Activated T-helper 2 cell treated with anti-CD3 and anti-CD28 coated beads, Interferon-gamma antibody, Interleukin-2, Interleukin-4, amounts not matched to agents 10 μg/mL and 5 μg/mL and 100 μg/mL, durations not matched to agents 14 hours and 24 hours and 36 hours (primary cell): Measurements from ENCODE around the gene CCR7. TPM values are rescaled to one million over a fixed set of nuclear protein-coding genes. Genes with fewer than 3 reads are reported as not detected.

Source experiments
- DNase-seq: peaks from one replicate; pipeline ENCODE4 v3.0.0; 2021; ENCODE audit warnings: low spot score
- H3K27ac Mint-ChIP-seq: one replicate; pipeline ENCODE4 v1.8.0; 2021; ENCODE audit warnings: mixed read lengths
- H3K27me3 Mint-ChIP-seq: one replicate; pipeline ENCODE4 v1.8.0; 2021; ENCODE audit warnings: low read depth, mixed read lengths
- H3K36me3 Mint-ChIP-seq: one replicate; pipeline ENCODE4 v1.8.0; 2021; ENCODE audit warnings: low read depth, mixed read lengths
- H3K4me1 Mint-ChIP-seq: one replicate; pipeline ENCODE4 v1.8.0; 2021; ENCODE audit warnings: low read depth, mixed read lengths
- H3K4me3 Mint-ChIP-seq: one replicate; pipeline ENCODE4 v1.8.0; 2021; ENCODE audit warnings: low read depth, mild to moderate bottlenecking, moderate library complexity, mixed read lengths
- H3K9me3 Mint-ChIP-seq: one replicate; pipeline ENCODE4 v1.8.0; 2021; ENCODE audit warnings: mixed read lengths
- intact Hi-C: fragments of 100-400 bp; cut with micrococcal nuclease; formaldehyde crosslinking; loops from one replicate; pipeline ENCODE4 v1.15.1; 2023
- total RNA-seq: library from RNA; stranded (reverse); gene quantifications from 2 replicates; pipeline ENCODE4 v1.2.3, GENCODE V29; 2022

Gene CCR7
- total RNA-seq, 1 donor from 2014 or later, result 367 TPM

DNA sequence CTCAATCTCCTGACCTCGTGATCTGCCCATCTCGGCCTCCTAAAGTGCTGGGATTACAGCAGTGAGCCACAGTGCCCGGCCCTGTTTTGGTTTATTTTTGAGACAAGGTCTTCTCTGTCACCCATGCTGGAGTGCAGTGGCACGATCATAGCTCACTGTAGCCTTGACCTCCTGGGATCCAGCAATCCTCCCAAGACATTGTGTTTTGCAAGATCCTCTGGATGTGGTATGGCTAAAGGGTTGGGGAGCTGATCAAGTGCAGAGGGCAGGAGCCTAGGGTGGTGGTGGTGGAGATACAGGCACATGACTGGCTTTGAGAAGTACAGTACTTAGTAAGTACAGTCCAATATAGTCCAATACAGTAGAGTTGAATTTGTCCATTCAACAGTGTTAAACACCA lies 47.3 kb downstream of the CCR7 start:
- Mint-ChIP-seq H3K4me1 (peaks cover 70% of the 10 kb centered on the region), H3K36me3 (peaks cover 28% of the 10 kb centered on the region), H3K4me3 (peak overlapping the region; percentile 55), H3K9me3 (peaks cover 6% of the 10 kb centered on the region), H3K27me3 (no peaks in the 10 kb centered on the region), H3K27ac (peak overlapping the region; percentile 64)
- intact Hi-C loops, result loop anchor here (5.0 kb wide), 1 partner anchor 101 kb away; the partner anchor contains the start of gene TOP2A
- no peak for DNase-seq

DNA sequence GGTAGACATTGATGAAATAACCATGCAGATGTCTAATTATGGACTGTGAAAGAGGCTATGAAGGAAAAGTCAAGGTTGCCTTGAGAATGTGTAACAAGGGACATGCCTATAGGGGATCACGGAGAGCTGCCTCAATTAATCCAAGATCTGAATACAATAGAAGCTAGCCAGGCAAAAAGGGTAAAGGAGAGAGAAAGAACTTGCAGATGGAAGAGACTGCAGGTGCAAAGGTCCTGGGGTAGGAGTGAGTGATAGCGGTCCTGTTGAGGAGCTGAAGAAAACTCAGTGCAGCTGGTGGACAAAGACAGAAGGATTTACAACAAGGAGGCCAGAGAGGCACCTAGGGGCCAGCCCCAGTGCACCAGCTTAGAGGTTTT lies 48.0 kb downstream of the CCR7 start:
- DNase-seq, result no peak
- H3K36me3 Mint-ChIP-seq, result peaks cover 21% of the 10 kb centered on the region
- H3K4me3 Mint-ChIP-seq, result peak overlapping the region; percentile 74
- H3K9me3 Mint-ChIP-seq, result peaks cover 4% of the 10 kb centered on the region
- intact Hi-C loops, result loop anchor here (5.0 kb wide), 1 partner anchor 100 kb away; the partner anchor contains the start of gene TOP2A
- peaks cover 66% of the 10 kb centered on the region for H3K4me1 Mint-ChIP-seq
- H3K27me3 Mint-ChIP-seq, result no peaks in the 10 kb centered on the region
- H3K27ac Mint-ChIP-seq, result peak overlapping the region; percentile 88

DNA sequence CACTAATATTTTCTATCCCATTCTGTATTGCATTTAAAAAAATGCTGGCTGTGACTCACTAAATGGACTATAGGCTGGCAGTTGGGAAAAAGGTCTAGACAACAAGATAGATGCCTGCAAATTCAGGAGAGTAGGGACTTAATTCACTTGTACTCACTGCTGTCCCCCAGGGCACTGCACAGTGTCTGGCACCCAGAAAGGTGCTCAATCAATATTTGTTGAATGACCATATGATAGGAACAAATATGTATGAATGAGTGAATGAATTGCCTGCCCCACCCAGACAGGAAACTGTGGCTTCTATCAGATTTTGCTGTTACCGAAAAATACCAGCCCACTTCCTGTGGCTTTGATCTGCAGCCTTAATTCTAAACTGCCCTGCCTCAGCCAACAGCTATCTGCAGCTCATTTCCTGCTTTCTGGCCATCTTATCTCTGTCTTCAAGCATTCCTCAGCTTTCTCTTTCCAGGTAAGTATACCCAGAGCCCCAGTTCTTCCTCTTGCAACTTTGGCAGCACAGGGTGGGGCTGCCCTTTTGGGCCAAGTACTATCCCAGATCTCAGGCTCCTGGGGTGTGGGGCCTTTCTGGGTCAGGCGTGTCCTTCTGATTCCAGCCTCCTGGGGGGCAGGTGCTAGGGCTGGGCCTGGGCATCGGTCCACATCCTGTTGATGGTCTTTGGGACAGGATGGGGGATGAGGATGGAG lies 48.5 kb downstream of the CCR7 start:
- H3K27ac Mint-ChIP-seq, result peak overlapping the region; percentile 88
- peak overlapping the region; percentile 74 for H3K4me3 Mint-ChIP-seq
- no peaks in the 10 kb centered on the region for H3K27me3 Mint-ChIP-seq
- peaks cover 61% of the 10 kb centered on the region for H3K4me1 Mint-ChIP-seq
- no peaks in the 10 kb centered on the region for H3K9me3 Mint-ChIP-seq
- peak; percentile 77 for DNase-seq
- H3K36me3 Mint-ChIP-seq, result peaks cover 15% of the 10 kb centered on the region
- intact Hi-C loops, result loop anchor here (1.0 to 5.0 kb wide), 3 partner anchors 15 to 99 kb away; partner anchors contain the start of gene TOP2A

DNA sequence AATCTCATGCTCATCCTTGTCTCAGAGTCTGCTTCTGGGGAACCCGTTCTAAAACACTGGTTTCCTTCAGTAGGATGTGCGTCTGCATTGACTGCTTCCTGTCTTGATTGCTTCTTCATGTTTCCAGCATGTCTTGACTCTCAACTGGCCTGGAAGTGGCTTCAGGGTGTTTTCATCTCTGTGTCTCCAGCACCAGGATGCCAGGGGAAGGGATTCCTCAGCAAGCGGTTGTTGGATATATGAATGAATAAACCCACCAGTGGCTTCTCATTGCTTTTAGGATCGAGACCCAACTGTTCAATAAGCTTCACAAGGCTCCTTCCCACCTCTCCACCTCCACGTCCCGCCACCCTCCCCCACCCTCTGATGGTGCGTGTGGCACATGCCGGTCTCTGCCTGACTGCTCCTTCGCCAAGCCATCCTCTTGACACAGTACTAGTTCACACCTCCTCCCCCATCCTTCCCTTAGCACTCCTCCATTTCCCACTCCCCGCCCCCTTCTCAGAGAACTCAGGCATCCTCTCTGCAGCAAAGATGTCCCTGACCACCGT lies 49.7 kb downstream of the CCR7 start:
- Mint-ChIP-seq H3K27ac (peak overlapping the region; percentile 88), H3K9me3 (no peaks in the 10 kb centered on the region)

DNA sequence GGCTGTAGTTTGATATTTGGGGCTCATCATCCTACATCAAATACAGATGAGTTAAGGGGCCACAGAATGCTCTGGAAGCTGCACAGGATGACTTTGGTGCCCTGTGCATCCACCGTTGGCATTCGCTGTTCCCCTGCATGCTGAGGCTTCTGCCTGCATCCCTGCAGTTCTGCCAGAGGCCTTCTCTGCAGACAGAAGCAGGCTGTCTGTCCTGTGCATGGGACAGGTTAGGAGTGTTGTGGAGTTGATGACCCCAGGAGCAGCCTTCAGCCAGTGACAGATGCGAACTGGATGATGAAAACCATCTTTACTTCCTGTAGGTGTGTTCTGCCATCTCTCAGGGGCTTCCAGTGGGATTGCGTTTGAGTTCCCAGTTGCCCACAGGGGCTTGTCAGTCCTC lies 50.3 kb downstream of the CCR7 start:
- H3K9me3 Mint-ChIP-seq, result no peaks in the 10 kb centered on the region
- peaks cover 7% of the 10 kb centered on the region for H3K36me3 Mint-ChIP-seq
- H3K27ac Mint-ChIP-seq, result no peak overlapping the region
- no peak overlapping the region for H3K4me3 Mint-ChIP-seq
- no peak for DNase-seq
- no peaks in the 10 kb centered on the region for H3K27me3 Mint-ChIP-seq
- peaks cover 54% of the 10 kb centered on the region for H3K4me1 Mint-ChIP-seq
- intact Hi-C loops, result loop anchor here (5.0 kb wide), 1 partner anchor 98 kb away; the partner anchor contains the start of gene TOP2A

More for the DNA sequence above, 49.7 kb downstream of the CCR7 start:
- DNase-seq, result no peak
- no peaks in the 10 kb centered on the region for H3K27me3 Mint-ChIP-seq
- H3K4me3 Mint-ChIP-seq, result no peak overlapping the region
- intact Hi-C loops, result loop anchor here (1.0 to 5.0 kb wide), 3 partner anchors 16 to 98 kb away; partner anchors contain the start of gene TOP2A
- peaks cover 54% of the 10 kb centered on the region for H3K4me1 Mint-ChIP-seq
- peaks cover 7% of the 10 kb centered on the region for H3K36me3 Mint-ChIP-seq

DNA sequence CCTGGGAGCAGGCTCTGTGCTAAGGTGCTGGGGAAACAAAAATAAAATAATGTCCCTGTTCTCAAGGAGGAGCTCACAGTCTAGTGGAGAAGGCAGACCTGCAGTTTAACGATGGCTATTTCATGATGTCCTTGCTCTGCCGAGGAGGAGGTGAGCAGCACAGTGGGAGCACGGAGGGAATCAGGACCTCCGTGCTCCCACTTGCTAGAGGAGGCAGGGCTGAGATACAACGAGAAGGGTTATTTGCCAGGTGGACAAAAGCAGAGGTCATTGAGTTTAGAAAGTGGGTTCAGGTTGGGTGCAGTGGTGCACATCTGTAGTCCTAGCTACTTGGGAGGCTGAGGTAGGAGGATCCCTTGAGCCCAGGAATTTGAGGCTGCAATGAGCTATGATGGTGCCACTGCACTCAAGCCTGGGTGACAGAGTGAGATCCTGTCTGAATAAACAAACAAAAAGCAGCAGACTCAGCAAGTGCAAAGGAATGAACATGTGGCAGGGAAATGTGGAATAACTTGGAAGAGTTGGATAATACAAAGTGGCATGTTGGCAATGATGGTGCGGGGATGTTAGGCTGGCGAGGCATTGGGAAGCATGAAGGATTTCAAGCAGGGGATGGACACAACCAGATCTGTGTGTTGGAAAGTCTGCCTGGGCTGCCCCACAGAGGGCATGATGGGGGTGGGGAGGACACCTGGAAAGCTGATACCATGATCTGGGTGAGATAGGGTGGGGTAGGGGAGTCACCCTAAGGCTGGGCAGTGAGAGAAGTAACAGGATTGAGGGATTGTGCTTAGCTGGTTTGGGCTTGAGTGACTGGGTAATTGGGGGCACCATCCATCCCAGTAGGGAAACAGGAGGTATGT lies 51.0 kb downstream of the CCR7 start:
- Mint-ChIP-seq H3K4me3 (no peak overlapping the region), H3K36me3 (peaks cover 7% of the 10 kb centered on the region), H3K4me1 (peaks cover 51% of the 10 kb centered on the region), H3K27me3 (no peaks in the 10 kb centered on the region), H3K9me3 (no peaks in the 10 kb centered on the region), H3K27ac (peak overlapping the region; percentile 3)
- intact Hi-C loops, result no loop called here
- no peak for DNase-seq

DNA sequence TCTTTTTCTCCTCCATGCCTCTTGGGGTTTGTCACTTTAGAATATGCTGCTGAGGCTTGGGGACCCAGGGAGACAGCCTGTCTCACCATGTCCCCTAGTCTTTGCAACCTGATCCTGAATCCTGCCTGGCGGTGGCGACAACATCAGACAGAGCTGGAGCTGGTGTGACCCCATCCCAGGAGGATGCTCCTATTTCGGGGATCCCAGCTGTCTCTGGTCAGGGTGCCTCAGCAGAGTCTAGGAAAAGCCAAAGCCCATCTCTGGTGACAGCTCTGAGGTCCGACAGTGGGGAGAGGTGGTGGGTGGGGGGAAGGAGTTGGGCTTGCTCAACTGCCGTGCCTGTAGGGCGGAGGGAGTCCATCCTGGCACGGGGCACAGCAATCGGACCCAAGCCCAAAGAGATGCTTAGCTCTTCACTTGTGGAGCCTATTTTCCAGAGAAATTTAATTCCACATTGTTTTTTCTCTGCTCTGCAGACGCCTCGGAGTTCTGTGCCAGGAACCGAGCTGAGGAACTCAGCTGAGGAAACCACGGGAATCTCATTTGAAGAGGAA lies 53.5 kb downstream of the CCR7 start:
- Mint-ChIP-seq H3K9me3 (no peaks in the 10 kb centered on the region), H3K36me3 (peaks cover 4% of the 10 kb centered on the region), H3K27me3 (no peaks in the 10 kb centered on the region), H3K27ac (no peak overlapping the region), H3K4me3 (no peak overlapping the region), H3K4me1 (peaks cover 33% of the 10 kb centered on the region)
- DNase-seq, result no peak
- intact Hi-C loops, result no loop called here

DNA sequence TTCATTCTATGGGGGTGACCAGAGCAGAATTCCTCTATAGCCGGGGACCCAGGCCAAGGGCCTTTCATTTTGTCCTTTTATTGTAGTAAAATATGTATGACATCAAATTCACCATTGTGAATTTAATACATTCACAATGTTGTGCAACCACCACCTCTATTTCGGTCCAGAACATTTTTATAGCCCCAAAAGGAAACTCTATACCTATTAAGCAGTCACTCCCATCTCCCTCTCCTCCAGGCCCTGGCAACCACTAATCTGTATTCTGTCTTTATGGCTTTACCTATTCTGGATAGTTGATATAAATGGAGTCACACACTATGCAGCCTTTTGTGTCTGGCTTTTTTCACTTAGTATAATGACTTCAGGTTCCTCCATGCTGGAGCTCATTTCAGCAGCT lies 54.1 kb downstream of the CCR7 start:
- DNase-seq, result no peak
- Mint-ChIP-seq H3K36me3 (peaks cover 4% of the 10 kb centered on the region), H3K4me1 (peaks cover 29% of the 10 kb centered on the region), H3K9me3 (no peaks in the 10 kb centered on the region), H3K27me3 (no peaks in the 10 kb centered on the region), H3K27ac (no peak overlapping the region), H3K4me3 (no peak overlapping the region)
- intact Hi-C loops, result no loop called here

DNA sequence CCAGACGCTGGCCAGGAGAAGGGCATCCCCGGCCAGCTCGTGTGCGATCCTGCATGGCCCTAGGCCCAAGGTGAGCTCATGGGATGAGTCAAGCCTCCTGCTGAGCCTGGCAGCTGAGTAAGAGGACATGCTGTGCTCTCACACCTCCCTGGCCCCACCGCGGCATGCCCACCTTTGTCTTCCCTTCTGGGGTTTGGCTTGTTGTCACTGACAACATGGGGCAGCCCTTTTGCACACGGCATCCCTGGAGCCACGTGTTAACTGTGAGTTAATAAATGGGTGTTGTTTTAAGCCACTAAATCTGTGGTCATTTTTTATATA lies 55.0 kb downstream of the CCR7 start:
- Mint-ChIP-seq H3K36me3 (peaks cover 4% of the 10 kb centered on the region), H3K27me3 (no peaks in the 10 kb centered on the region), H3K4me1 (peaks cover 24% of the 10 kb centered on the region), H3K9me3 (no peaks in the 10 kb centered on the region), H3K4me3 (no peak overlapping the region), H3K27ac (no peak overlapping the region)
- no peak for DNase-seq
- intact Hi-C loops, result no loop called here

DNA sequence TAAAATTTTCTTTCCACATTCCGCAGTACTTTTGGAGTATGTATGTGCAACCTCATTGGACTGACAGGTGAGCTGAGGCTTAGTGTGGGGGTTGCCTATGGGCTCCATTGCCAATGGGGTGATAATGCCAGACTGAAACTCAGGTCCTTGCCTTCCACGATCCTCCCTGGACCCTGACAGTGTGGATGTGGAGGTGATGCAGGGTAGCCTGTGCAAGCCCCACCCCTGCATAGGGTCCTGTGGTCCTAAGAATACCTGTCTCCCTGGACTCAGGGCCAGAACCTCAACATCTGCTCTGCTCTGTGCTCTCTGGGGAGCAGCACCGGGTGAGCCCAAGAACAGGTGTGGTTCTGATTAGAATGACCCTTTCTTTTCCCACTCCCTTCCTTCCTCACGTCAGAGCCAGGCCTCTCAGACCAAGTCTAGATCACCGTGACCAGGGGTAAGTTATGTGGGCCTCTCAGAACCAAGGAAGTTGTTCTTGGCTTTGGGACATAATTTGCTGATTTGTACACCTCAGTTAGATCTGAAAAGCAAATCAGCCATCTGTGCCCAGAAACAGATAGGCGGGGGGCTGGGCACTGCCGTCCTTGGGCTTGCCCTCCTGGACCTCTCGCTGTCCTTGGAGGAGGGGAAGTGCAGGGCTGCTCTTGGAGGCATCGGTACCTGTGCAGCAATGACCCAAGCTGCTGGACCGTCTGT lies 55.5 kb downstream of the CCR7 start:
- intact Hi-C loops, result no loop called here
- peaks cover 4% of the 10 kb centered on the region for H3K36me3 Mint-ChIP-seq
- H3K4me3 Mint-ChIP-seq, result no peak overlapping the region
- H3K27ac Mint-ChIP-seq, result no peak overlapping the region
- H3K9me3 Mint-ChIP-seq, result no peaks in the 10 kb centered on the region
- no peaks in the 10 kb centered on the region for H3K27me3 Mint-ChIP-seq
- DNase-seq, result no peak
- peaks cover 23% of the 10 kb centered on the region for H3K4me1 Mint-ChIP-seq

DNA sequence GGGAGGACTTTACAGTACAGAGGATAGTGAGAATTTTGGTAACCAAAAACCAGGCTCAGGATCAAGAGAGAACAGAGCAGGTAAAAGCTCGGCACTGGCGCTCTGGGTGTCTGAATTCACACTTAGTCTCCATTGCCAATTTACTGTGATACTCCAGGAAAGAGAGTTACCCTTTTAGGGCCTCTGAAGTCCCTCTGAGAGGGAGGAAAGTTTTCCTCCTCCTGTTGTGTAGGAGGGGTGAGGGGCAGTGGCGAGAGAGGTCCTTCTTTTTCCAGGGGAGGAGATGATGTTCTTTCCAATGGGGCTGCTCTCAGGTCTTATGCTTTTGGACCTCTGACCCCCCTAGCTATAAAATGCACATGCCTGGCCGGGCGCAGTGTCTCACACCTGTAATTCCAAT lies 58.5 kb downstream of the CCR7 start:
- intact Hi-C loops, result no loop called here
- Mint-ChIP-seq H3K36me3 (no peaks in the 10 kb centered on the region), H3K4me3 (no peak overlapping the region), H3K27me3 (no peaks in the 10 kb centered on the region), H3K4me1 (peaks cover 13% of the 10 kb centered on the region), H3K27ac (no peak overlapping the region), H3K9me3 (no peaks in the 10 kb centered on the region)
- no peak for DNase-seq
